Effector memory CD4-positive, alpha-beta T cell (primary cell): Measurements from ENCODE around the gene TCF7L2.
A peak's percentile ranks its signal among the peaks of the same experiment; 100 is the strongest.

Experiments used
- DNase-seq, 3 donors: peaks; one replicate each; pipeline ENCODE4 v3.0.0-alpha.2; 2020
- H3K27ac ChIP-seq: 2 replicates; pipeline ENCODE4 v1.7.0; 2013; ENCODE audit warnings: mild to moderate bottlenecking, low read length, moderate library complexity; ENCODE audit not compliant: insufficient read depth, poor library complexity, severe bottlenecking
- H3K27me3 ChIP-seq: replicated peaks from 2 replicates; pipeline ENCODE4 v1.7.0; 2013; ENCODE audit warnings: mild to moderate bottlenecking, low read length; ENCODE audit not compliant: insufficient read depth, control insufficient read depth, poor library complexity, severe bottlenecking
- H3K36me3 ChIP-seq: 2 replicates; pipeline ENCODE4 v1.7.0; 2013; ENCODE audit warnings: mild to moderate bottlenecking, low read length, moderate library complexity; ENCODE audit not compliant: control insufficient read depth, insufficient read depth
- H3K4me1 ChIP-seq: 2 replicates; pipeline ENCODE4 v1.7.0; 2013; ENCODE audit warnings: low read length, mild to moderate bottlenecking; ENCODE audit not compliant: control insufficient read depth, insufficient read depth, poor library complexity, severe bottlenecking
- H3K4me3 ChIP-seq: 2 replicates; pipeline ENCODE4 v1.7.0; 2013; ENCODE audit warnings: low read length, low read depth, mild to moderate bottlenecking; ENCODE audit not compliant: insufficient read depth, poor library complexity, severe bottlenecking
- H3K9me3 ChIP-seq: 2 replicates; pipeline ENCODE4 v1.7.0; 2013; ENCODE audit warnings: mild to moderate bottlenecking, low read length, moderate library complexity; ENCODE audit not compliant: control insufficient read depth

The TCF7L2 gene

GRCh38 chr10:113113241-113113640 lies 163.2 kb downstream of the TCF7L2 start:
- Histone ChIP-seq H3K27me3 (no peaks in the 10 kb centered on the region), H3K27ac (no peak overlapping the region), H3K9me3 (no peaks in the 10 kb centered on the region), H3K4me3 (no peak overlapping the region), H3K36me3 (no peaks in the 10 kb centered on the region), H3K4me1 (no peaks in the 10 kb centered on the region)
- DNase-seq = no peak

GRCh38 chr10:113113918-113114317 lies 163.9 kb downstream of the TCF7L2 start:
- Histone ChIP-seq H3K36me3 (no peaks in the 10 kb centered on the region), H3K27ac (no peak overlapping the region)

GRCh38 chr10:113115556-113115955 lies 165.5 kb downstream of the TCF7L2 start:
- H3K36me3 ChIP-seq = no peaks in the 10 kb centered on the region
- no peaks in the 10 kb centered on the region for H3K4me1 ChIP-seq
- H3K27me3 ChIP-seq = no peaks in the 10 kb centered on the region
- no peak overlapping the region for H3K4me3 ChIP-seq
- no peak overlapping the region for H3K27ac ChIP-seq
- no peak for DNase-seq
- H3K9me3 ChIP-seq = no peaks in the 10 kb centered on the region

More at GRCh38 chr10:113113918-113114317, 163.9 kb downstream of the TCF7L2 start:
- no peak overlapping the region for H3K4me3 ChIP-seq
- H3K27me3 ChIP-seq = no peaks in the 10 kb centered on the region
- no peaks in the 10 kb centered on the region for H3K4me1 ChIP-seq
- no peaks in the 10 kb centered on the region for H3K9me3 ChIP-seq
- DNase-seq = no peak

GRCh38 chr10:113118882-113119281 lies 168.8 kb downstream of the TCF7L2 start:
- no peak overlapping the region for H3K27ac ChIP-seq
- DNase-seq = no peak
- no peak overlapping the region for H3K4me3 ChIP-seq
- no peaks in the 10 kb centered on the region for H3K9me3 ChIP-seq
- no peaks in the 10 kb centered on the region for H3K4me1 ChIP-seq
- no peaks in the 10 kb centered on the region for H3K36me3 ChIP-seq
- H3K27me3 ChIP-seq = no peaks in the 10 kb centered on the region

- no peaks in the 10 kb centered on the region for H3K36me3 ChIP-seq
- no peak overlapping the region for H3K27ac ChIP-seq
- DNase-seq = no peak
- no peaks in the 10 kb centered on the region for H3K4me1 ChIP-seq
- H3K9me3 ChIP-seq = no peaks in the 10 kb centered on the region
- H3K27me3 ChIP-seq = no peaks in the 10 kb centered on the region
- no peak overlapping the region for H3K4me3 ChIP-seq
Measured at GRCh38 chr10:113119801-113120200, 169.8 kb downstream of the TCF7L2 start.

- Histone ChIP-seq H3K4me3 (no peak overlapping the region), H3K4me1 (no peaks in the 10 kb centered on the region), H3K27me3 (peaks cover 3% of the 10 kb centered on the region), H3K9me3 (no peaks in the 10 kb centered on the region), H3K36me3 (no peaks in the 10 kb centered on the region), H3K27ac (no peak overlapping the region)
- DNase-seq = no peak
Measured at GRCh38 chr10:113121153-113121552, 171.1 kb downstream of the TCF7L2 start.

- H3K9me3 ChIP-seq = no peaks in the 10 kb centered on the region
- no peaks in the 10 kb centered on the region for H3K36me3 ChIP-seq
- no peak overlapping the region for H3K27ac ChIP-seq
- no peak overlapping the region for H3K4me3 ChIP-seq
- H3K27me3 ChIP-seq = peaks cover 3% of the 10 kb centered on the region
- no peaks in the 10 kb centered on the region for H3K4me1 ChIP-seq
- DNase-seq = no peak
Measured at GRCh38 chr10:113122947-113123346, 172.9 kb downstream of the TCF7L2 start.

- H3K27ac ChIP-seq = no peak overlapping the region
- no peak for DNase-seq
- H3K9me3 ChIP-seq = no peaks in the 10 kb centered on the region
Measured at GRCh38 chr10:113124724-113125123, 174.7 kb downstream of the TCF7L2 start.

GRCh38 chr10:113125612-113126011 lies 175.6 kb downstream of the TCF7L2 start:
- Histone ChIP-seq H3K9me3 (no peaks in the 10 kb centered on the region), H3K4me1 (no peaks in the 10 kb centered on the region), H3K27me3 (peaks cover 3% of the 10 kb centered on the region), H3K27ac (no peak overlapping the region), H3K4me3 (no peak overlapping the region), H3K36me3 (no peaks in the 10 kb centered on the region)
- DNase-seq = no peak

More at GRCh38 chr10:113124724-113125123, 174.7 kb downstream of the TCF7L2 start:
- Histone ChIP-seq H3K4me1 (no peaks in the 10 kb centered on the region), H3K27me3 (peaks cover 3% of the 10 kb centered on the region), H3K36me3 (no peaks in the 10 kb centered on the region), H3K4me3 (no peak overlapping the region)

GRCh38 chr10:113126229-113127201 lies 176.5 kb downstream of the TCF7L2 start:
- peaks cover 3% of the 10 kb centered on the region for H3K27me3 ChIP-seq
- no peaks in the 10 kb centered on the region for H3K36me3 ChIP-seq
- no peak overlapping the region for H3K27ac ChIP-seq
- DNase-seq = peak in 1 of 3 donors; percentile 1
- H3K4me3 ChIP-seq = no peak overlapping the region
- H3K4me1 ChIP-seq = no peaks in the 10 kb centered on the region
- no peaks in the 10 kb centered on the region for H3K9me3 ChIP-seq
